ENCODE data around the gene PPP2R5C. TPM values are rescaled to one million over a fixed set of nuclear protein-coding genes. Genes with fewer than 3 reads are reported as not detected.
A peak's percentile ranks its signal among the peaks of the same experiment; 100 is the strongest.
"Not testable (repeated sequence)": the region's sequence is repeated elsewhere in the genome, so short reads cannot be mapped to it uniquely, and the experiment has no call there.

Gene PPP2R5C
- total RNA-seq = 166 TPM

DNA sequence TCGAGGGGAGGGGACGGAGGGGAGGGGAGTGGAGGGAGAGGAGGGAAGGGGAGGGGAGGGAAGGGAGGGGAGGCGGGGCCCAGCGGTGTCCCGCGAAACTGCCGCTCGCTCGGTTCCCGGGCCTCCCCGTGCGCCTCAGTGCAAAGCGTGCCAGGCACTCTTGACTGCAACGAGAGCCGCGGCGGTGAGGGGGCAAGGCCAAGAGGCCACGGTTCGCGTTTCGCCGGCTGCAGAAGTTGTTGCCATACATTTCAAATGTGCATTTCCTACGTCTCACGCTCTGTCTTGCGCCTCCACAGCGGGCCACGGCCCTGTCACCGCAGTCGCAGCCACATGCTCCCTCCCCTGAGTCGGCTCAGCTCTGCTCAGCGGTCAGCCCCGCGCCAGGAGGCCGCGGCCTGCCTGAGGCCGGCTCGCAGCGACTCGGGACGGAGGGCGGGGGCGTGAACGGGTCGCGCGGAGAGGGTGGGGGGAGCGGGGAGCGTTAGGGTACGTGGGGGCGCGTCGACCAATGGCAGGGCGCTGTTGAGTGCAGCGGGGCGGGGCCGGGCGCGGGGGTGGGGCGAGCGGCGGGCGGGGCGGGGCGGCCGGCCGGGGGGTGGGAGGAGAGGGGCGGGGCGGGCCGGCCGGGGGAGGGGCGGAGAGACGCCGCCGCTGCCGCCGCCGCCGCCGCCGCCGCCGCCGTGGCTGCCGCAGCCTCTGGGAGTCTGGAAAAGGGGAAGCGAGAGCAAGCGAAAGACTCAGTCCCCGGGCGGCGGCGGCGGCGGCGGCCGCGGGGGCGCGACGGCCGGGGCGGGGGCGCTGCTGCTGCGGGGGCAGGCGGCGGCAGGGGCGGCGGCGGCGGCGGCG, at the start of gene PPP2R5C:
TSS of gene PPP2R5C (plus strand) at position 678 of the 849 bp plus-strand sequence. CDS start 185 bp downstream, outside the sequence.
- peak; percentile 91 for DNase-seq

- not testable (repeated sequence) for DNase-seq
Observed at GRCh38 chr14:101711857-101712233, 49.7 kb upstream of the PPP2R5C start.

GRCh38 chr14:101712341-101712740, 49.2 kb upstream of the PPP2R5C start:
- DNase-seq = not testable (repeated sequence)

DNA sequence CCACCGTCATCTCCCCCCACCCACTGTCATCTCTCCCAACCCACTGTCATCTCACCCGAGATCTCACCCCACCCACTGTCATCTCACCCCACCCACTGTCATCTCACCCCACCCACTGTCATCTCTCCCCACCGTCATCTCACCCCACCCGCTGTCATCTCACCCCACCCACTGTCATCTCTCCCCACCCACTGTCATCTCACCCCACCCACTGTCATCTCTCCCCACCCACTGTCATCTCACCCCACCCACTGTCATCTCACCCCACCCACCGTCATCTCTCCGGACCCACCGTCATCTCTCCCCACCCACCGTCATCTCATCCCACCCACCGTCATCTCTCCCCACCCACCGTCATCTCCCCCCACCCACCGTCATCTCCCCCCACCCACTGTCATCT, 48.4 kb upstream of the PPP2R5C start:
- not testable (repeated sequence) for DNase-seq

DNA sequence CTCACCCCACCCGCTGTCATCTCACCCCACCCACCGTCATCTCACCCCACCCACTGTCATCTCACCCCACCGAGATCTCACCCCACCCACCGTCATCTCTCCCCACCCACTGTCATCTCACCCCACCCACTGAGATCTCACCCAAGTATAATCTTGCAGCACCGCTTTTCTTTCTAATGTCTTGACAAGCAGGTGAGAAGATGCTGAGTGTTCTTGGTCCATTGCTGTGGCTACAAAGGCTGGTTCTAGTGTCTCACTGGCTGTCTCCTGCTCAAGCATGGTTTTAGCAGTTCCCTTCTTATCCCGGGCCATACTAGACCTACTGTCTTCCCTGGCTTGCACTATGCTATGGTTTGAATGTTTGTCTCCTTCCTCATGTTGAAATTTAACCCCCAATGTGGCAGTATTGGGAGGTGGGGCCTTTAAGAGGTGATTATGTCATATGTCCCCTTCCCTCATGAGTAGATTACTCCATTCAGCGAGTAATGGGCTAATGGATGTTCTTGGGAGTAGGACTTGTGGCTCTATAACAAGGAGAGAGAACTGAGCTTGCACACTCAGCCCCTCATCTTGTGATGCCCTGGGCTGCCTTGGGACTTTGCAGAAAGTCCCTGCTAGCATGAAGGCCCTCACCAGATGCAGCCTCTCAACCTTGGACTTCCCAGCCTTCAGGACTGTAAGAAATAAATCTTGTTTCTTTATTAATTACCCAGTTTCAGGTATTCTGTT, 47.7 kb upstream of the PPP2R5C start:
- DNase-seq = no peak

DNA sequence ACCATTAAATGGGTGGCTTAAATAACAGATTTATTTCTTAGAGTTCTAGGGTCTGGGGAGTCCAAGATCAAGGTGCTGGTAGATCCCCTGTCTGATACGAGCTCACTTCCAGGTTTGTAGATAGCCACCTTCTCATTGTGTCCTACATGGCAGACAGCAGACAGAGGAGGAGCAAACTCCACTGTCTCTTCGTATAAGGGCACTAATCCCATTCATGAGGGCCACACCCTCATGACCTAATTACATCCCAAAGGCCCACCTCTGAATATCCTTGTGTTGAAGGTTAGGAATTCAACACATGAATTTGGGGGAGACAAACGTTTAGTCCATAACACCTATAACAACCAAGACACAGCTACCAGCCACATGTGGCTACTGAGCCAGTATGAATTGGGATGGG, 47.1 kb upstream of the PPP2R5C start:
- no peak for DNase-seq

DNA sequence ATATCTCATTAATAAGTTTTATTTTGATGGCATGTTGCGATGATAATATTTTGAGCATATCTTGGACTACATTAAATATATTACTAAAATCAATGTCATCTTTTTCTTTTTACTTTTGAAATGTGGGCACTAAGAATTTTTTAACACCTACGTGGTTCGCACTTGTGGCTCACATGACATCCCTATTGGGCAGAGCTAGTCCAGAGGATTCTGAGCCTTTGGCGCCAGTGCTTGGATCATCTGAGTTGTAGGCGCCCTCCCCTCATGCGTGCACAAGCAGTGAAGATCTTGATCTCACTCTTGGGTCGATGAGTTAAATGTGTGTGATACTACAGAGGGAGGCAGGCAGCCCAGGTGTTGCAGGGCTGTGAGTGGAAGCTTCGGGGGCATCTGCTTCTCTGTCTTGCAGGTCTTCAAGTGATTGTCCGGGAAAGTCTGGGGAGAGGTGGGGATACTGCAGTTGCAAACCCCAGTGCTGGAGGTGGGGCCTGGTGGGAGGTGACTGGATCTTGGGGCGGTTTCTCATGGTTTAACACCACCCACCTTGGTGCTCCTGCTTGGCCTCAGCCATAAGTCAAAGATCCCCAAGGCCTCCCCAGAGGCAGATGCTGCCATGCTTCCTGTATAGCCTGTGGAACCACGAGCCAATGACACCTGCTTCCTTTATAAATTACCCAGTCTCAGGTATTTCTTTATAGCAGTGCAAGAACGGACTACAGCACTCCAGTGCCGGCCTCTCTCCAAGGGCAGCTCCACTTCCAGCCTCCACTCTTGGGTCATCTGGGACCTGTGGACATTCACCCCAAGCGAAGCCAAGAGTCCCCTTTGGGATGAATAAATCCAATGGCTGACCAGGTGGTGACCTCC, 46.1 kb upstream of the PPP2R5C start:
- no peak for DNase-seq

DNA sequence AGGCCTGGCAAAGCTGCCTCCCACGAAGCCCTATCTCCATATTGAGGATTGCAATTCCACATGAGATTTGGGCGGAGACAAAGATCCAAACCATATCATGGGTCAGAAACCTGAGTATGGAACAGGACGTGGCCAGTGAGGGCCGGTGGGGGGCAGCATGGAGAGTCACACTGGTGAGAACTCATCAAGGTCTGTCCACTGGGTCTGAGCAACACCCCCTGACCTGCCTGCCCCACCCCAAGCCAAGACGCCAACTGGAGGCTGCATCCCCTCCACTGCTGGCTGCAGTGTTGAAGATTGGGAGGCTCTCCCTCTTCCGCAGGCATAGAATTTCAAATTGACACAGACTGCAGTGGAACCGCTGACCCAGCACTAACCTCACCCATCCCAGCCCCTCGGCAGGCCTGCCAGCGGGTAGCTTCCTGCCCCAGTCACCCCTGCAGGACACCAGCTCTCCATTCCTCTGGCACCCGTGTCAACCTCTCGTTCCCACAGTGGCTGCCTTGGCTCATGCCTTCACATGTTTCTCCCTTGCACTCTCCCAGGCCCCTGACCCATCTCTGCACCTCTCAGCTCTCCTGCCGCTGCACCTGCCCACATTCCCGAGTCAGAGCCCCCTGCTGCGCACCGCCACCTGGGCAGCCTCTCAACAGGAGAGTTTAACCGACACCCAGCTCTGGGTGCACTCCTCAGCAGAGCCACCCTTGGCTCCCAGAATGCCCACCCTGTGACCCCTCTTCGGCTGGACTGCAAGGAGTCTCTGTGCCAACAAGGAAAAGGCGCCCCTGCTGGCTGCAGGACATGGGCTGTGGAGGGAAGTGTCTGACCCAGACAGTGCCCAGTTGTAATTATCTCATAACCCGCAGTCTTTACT, 45.2 kb upstream of the PPP2R5C start:
- DNase-seq = no peak

DNA sequence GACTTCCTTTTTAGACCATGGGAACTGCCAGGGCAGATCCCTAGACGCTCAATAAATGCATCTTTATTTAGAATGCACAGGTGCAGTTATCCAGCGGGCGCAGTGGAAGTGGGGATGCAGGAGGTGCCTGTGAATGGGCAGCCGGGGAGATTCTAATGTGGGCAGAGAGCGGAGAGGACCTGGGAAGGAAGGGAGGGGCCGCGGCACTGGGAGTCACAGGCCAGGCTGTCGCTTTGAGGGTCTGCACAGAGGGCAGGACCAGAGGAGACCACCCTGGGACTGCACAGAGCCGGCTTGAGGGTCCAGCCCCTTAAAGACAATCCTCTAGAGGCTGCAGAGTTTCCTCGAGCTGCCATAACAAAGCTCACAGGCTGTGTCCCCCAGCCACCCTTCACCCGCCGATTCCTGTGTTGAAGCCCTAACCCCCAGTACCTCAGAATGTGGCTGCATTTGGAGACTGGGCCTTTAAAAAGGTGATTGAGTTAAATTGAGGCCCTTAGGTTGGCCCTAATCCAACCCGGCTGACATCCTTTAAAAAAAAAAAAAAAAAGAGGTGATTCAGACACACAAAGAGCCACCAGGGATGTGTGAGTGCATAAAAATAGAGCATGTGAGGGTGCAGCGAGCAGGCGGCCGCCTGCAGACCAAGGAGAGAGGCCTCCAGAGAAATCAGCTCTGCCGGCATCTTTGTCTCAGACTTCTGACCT, 44.4 kb upstream of the PPP2R5C start:
- no peak for DNase-seq

- no peak for DNase-seq
Observed at GRCh38 chr14:101717663-101718490, 43.6 kb upstream of the PPP2R5C start.

GRCh38 chr14:101719045-101719645, 42.4 kb upstream of the PPP2R5C start:
- no peak for DNase-seq

- DNase-seq = no peak
Observed at GRCh38 chr14:101719708-101720107, 41.8 kb upstream of the PPP2R5C start.

GRCh38 chr14:101721111-101721510, 40.4 kb upstream of the PPP2R5C start:
- no peak for DNase-seq

DNA sequence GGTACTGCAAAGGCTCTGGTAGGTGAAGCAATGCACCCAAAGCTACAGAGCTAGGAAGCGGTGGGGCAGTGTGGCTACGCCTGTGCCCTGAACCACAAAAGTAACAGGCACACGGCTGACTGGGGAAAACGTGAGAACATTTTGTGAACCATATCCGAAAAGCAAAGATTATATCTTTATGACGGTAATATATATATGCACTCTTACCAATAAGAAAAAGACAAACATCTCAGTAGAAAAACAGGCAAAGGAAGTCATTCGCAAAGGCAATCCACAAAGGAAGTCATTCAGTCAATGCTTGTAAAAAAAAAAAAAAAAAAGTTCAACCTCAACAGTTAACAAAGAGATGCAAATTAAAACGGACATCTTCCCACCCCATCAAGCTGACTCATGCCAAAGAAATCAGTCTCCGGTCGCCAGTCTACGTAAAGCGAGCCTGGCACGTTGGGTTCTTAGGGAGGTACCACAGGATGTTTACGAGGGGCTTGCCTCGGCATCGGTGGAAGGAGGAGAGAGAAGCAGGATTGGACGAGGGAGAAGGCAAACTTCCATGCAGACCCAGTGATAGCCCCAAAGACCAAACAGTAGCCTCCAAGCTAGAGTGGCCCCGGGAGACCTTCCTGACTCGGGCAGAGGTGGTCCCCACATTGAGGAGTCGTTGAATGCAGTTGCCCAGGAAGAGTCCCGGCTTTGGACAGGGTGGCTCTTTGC, 39.4 kb upstream of the PPP2R5C start:
- DNase-seq = no peak

DNA sequence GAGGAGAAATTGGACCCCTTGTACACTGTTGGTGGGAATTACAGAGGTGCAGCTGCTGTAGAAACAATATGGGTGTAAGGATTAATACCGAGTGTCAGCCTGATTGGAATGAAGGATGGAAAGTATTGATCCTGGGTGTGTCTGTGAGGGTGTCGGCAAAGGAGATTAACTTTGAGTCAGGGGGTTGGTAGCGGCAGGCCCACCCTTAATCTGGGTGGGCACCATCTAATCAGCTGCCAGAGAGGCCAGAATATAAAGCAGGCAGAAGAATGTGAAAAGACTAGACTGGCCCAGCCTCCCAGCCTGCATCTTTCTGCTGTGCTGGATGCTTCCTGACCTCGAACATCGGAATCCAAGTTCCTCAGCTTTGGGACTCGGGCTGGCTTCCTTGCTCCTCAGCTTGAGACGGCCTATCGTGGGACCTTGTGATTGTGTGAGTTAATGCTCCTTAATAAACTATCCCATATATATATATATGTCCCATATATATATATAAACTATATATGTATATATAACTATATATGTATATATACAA, 38.4 kb upstream of the PPP2R5C start:
- no peak for DNase-seq

GRCh38 chr14:101725652-101726051, 35.9 kb upstream of the PPP2R5C start:
- not testable (repeated sequence) for DNase-seq

- no peak for DNase-seq
Observed at GRCh38 chr14:101726295-101726953, 35.1 kb upstream of the PPP2R5C start.

DNA sequence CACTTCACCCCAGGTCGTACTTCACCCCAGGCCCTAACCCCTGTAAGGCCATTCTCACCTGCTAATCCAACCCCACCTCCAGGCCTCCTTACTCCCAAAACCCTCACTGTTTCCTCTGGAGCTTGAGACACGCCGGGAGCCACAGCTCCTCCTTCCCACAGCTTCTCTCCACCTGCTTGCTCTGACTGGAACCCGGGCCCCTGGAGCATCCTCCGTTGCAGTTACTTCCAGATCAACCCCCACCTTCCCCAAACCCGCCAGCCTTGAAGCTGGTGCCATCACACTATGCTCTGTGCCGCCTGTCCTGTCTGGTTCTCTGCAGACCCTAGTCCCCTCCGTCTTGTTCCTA, 34.6 kb upstream of the PPP2R5C start:
- no peak for DNase-seq
